ENCODE data around the gene TECTB.

DNA sequence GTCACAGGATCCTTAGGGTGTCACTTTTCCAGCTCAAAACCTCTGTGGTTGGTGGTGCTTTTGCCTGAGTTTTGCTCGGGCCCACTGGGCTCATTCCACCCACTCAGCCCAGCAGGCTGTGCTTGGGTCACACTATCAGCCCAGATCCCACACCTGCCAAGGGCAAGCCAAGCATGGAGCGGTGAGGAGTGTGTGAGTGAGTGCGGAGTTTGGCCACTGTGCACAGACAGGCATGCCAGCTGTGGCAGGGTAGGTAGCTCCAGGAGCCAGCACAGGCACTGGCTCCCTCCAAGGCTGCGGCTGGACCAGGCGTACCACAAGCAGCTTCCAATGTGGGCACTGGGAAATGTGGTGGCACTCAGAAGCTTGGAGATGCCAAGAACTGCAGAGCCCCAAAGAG is 43.9 kb upstream of the TECTB start:
- TF ChIP-seq POLR2AphosphoS5 (IDR thresholded peaks at IDR 0.05; ENCODE audit: low read depth, low read length) (no peak), POLR2A (IDR thresholded peaks at IDR 0.05; ENCODE audit: low read depth, low read length) (no peak)

All from GM12892 (cell line).